ENCODE data around the gene TP53RK. TPM values are rescaled to one million over a fixed set of nuclear protein-coding genes. Genes with fewer than 3 reads are reported as not detected.
A peak's percentile ranks its signal among the peaks of the same experiment; 100 is the strongest.

TP53RK gene
- total and polyA plus RNA-seq, 4 donors, result 4.7 to 12.8 (median 6.8) TPM

DNA sequence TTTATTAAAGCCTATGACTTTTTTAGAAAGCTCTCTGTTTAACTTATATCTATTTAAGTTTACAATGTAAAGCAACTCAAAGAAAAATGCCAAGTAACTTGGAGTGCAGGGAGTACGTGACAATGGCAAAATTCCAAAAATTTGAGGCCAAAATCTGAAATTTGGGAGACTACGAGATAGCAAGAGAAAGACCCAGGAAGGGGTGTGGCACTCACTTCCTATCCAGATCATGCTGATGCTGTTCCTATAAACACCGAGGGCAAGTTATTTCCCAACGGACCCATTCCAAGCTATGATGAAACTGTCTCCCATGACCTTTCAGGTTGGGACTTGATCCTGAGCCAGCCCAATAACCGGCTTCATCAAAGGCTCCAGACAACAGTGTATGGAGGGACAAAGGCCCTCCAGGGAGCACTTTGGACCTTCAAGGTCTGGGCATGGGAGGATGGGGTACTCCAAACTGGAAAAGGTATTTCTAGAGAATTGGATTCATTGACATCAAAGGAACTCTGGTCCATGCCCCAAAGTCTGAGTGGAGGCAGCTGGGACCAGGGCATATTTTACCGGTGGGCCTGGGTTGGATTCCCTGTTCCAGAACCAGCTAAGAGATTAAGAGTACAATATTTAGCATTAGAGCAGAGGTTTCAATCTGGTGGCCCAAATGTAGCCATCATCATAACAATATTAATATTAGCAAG lies 22.3 kb downstream of the TP53RK start:
- DNase-seq (ENCODE audit: low spot score), result no peak
- peak overlapping the region; percentile 13 to 22 for H3K27ac ChIP-seq (ENCODE audit: low read depth in 1 of 2, low read length in 2 of 2)
- H3K27me3 ChIP-seq (ENCODE audit: control insufficient read depth in 4 of 4, insufficient read depth in 4 of 4, low read length in 3 of 4), result no peaks in the 10 kb centered on the region
- H3K9ac ChIP-seq (ENCODE audit: low read depth in 1 of 2, low read length in 2 of 2), result no peak overlapping the region
- peaks cover 1 to 35% (median 21%) of the 10 kb centered on the region in 4 donors for H3K4me1 ChIP-seq (ENCODE audit: control insufficient read depth in 4 of 4, insufficient read depth in 4 of 4, low read length in 3 of 4)
- peak; percentile 48 for TF ChIP-seq YY1 (IDR thresholded peaks at IDR 0.05)
- peak; percentile 60 to 85 for TF ChIP-seq JUND (IDR thresholded peaks at IDR 0.05)
- peak; percentile 95 to 96 for TF ChIP-seq RXRA (IDR thresholded peaks at IDR 0.05)
- TF ChIP-seq, protein P1, sequence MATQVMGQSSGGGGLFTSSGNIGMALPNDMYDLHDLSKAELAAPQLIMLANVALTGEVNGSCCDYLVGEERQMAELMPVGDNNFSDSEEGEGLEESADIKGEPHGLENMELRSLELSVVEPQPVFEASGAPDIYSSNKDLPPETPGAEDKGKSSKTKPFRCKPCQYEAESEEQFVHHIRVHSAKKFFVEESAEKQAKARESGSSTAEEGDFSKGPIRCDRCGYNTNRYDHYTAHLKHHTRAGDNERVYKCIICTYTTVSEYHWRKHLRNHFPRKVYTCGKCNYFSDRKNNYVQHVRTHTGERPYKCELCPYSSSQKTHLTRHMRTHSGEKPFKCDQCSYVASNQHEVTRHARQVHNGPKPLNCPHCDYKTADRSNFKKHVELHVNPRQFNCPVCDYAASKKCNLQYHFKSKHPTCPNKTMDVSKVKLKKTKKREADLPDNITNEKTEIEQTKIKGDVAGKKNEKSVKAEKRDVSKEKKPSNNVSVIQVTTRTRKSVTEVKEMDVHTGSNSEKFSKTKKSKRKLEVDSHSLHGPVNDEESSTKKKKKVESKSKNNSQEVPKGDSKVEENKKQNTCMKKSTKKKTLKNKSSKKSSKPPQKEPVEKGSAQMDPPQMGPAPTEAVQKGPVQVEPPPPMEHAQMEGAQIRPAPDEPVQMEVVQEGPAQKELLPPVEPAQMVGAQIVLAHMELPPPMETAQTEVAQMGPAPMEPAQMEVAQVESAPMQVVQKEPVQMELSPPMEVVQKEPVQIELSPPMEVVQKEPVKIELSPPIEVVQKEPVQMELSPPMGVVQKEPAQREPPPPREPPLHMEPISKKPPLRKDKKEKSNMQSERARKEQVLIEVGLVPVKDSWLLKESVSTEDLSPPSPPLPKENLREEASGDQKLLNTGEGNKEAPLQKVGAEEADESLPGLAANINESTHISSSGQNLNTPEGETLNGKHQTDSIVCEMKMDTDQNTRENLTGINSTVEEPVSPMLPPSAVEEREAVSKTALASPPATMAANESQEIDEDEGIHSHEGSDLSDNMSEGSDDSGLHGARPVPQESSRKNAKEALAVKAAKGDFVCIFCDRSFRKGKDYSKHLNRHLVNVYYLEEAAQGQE (IDR thresholded peaks at IDR 0.05), result peak; percentile 31
- peak; percentile 12 for TF ChIP-seq FOXA1 (IDR thresholded peaks at IDR 0.05)
- TF ChIP-seq HNF4G (IDR thresholded peaks at IDR 0.05), result peak; percentile 95
- TF ChIP-seq TAF1 (conservative IDR thresholded peaks at IDR 0.05), result no peak
- peak; percentile 50 to 54 for TF ChIP-seq RAD21 (IDR thresholded peaks at IDR 0.05)
- TF ChIP-seq SP1 (IDR thresholded peaks at IDR 0.05), result peak; percentile 81
- peak; percentile 98 for TF ChIP-seq HNF4A (conservative IDR thresholded peaks at IDR 0.05)
- TF ChIP-seq EGR1 (IDR thresholded peaks at IDR 0.05; ENCODE audit: low read depth in 2 of 2), result peak in 1 of 2 donors; percentile 91
- TF ChIP-seq NR2F2 (IDR thresholded peaks at IDR 0.05), result peak; percentile 89
- peak in 1 of 2 donors; percentile 84 for TF ChIP-seq GABPA (IDR thresholded peaks at IDR 0.05 in 1 of 2, conservative IDR thresholded peaks at IDR 0.05 in 1 of 2)
- TF ChIP-seq, protein P2, sequence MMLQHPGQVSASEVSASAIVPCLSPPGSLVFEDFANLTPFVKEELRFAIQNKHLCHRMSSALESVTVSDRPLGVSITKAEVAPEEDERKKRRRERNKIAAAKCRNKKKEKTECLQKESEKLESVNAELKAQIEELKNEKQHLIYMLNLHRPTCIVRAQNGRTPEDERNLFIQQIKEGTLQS (IDR thresholded peaks at IDR 0.05), result peak; percentile 96
- TF ChIP-seq, protein P3, sequence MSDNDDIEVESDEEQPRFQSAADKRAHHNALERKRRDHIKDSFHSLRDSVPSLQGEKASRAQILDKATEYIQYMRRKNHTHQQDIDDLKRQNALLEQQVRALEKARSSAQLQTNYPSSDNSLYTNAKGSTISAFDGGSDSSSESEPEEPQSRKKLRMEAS (IDR thresholded peaks at IDR 0.05), result peak; percentile 98
- TF ChIP-seq, protein P4, sequence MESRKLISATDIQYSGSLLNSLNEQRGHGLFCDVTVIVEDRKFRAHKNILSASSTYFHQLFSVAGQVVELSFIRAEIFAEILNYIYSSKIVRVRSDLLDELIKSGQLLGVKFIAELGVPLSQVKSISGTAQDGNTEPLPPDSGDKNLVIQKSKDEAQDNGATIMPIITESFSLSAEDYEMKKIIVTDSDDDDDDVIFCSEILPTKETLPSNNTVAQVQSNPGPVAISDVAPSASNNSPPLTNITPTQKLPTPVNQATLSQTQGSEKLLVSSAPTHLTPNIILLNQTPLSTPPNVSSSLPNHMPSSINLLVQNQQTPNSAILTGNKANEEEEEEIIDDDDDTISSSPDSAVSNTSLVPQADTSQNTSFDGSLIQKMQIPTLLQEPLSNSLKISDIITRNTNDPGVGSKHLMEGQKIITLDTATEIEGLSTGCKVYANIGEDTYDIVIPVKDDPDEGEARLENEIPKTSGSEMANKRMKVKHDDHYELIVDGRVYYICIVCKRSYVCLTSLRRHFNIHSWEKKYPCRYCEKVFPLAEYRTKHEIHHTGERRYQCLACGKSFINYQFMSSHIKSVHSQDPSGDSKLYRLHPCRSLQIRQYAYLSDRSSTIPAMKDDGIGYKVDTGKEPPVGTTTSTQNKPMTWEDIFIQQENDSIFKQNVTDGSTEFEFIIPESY (IDR thresholded peaks at IDR 0.05), result peak; percentile 79
- TF ChIP-seq, protein P5, sequence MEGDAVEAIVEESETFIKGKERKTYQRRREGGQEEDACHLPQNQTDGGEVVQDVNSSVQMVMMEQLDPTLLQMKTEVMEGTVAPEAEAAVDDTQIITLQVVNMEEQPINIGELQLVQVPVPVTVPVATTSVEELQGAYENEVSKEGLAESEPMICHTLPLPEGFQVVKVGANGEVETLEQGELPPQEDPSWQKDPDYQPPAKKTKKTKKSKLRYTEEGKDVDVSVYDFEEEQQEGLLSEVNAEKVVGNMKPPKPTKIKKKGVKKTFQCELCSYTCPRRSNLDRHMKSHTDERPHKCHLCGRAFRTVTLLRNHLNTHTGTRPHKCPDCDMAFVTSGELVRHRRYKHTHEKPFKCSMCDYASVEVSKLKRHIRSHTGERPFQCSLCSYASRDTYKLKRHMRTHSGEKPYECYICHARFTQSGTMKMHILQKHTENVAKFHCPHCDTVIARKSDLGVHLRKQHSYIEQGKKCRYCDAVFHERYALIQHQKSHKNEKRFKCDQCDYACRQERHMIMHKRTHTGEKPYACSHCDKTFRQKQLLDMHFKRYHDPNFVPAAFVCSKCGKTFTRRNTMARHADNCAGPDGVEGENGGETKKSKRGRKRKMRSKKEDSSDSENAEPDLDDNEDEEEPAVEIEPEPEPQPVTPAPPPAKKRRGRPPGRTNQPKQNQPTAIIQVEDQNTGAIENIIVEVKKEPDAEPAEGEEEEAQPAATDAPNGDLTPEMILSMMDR (IDR thresholded peaks at IDR 0.05; ENCODE audit: low read depth, low read length, missing input control), result no peak
- TF ChIP-seq FOXA2 (IDR thresholded peaks at IDR 0.05), result peak; percentile 63
- WGBS, result 28% methylated on average over 6 of the region's 6 CpGs
- H3K4me3 ChIP-seq (ENCODE audit: low read depth in 1 of 3, low read length in 3 of 3), result no peak overlapping the region
- H3K36me3 ChIP-seq (ENCODE audit: control insufficient read depth in 4 of 4, insufficient read depth in 3 of 4, low read depth in 1 of 4, low read length in 3 of 4), result no peaks in the 10 kb centered on the region
- H3K9me3 ChIP-seq (ENCODE audit: control insufficient read depth in 4 of 4, low read length in 3 of 4), result no peaks in the 10 kb centered on the region
